HL-60 (cell line): ENCODE results near the gene MCM3AP.

ENCODE experiments used
- CTCF ChIP-seq: IDR thresholded peaks from one replicate; pipeline ENCODE4 v1.5.1; 2011; ENCODE audit warnings: low read length, control low read depth, inconsistent platforms; ENCODE audit not compliant: insufficient read depth
- GABPA ChIP-seq: IDR thresholded peaks from 2 replicates; pipeline ENCODE4 v1.6.1; 2012; ENCODE audit warnings: low read depth
- POLR2AphosphoS5 ChIP-seq: IDR thresholded peaks from 2 replicates; pipeline ENCODE4 v1.6.1; 2012; ENCODE audit warnings: low read depth

DNA sequence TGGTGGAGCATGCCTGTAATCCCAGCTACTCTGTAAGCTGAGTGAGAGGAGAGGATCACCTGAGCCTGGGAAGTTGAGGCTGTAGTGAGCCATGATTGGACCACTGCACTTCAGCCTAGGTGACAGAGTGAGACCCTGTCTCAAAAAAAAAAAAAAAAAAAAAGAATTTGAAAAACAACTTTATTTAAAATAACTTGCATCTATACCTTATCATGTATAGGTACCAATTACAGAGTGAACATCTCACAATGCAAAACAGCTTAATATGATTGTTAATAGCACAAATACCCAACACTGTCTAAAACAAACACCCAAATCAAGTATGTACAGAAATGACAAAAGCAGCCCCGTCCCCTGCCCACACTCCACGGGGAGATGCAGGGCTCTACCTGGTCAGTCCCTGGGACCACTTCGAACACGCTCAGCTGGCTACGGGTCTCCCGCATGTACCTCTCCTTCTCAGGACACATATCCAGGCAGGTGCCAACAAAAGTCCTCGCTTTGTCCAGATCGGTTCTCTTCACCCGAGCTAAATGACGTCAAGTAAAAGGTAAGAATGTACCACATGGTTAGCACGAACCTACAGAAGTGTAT, 10.5 kb downstream of the MCM3AP start:
- TF ChIP-seq CTCF (no peak), POLR2AphosphoS5 (no peak), GABPA (no peak)
